Measurements from ENCODE around the gene NOL7.

The NOL7 gene

GRCh38 chr6:13575377-13575775, 39.8 kb upstream of the NOL7 start:
- 0 to 13% methylated on average over 2 of the region's 3 CpGs for WGBS, 2 experiments
- Histone ChIP-seq H3K4me1 (ENCODE audit: control insufficient read depth, insufficient read depth, low read length) (peaks cover 7% of the 10 kb centered on the region), H3K27me3 (ENCODE audit: control insufficient read depth, insufficient read depth, low read length, poor library complexity, severe bottlenecking) (no peaks in the 10 kb centered on the region), H3K4me3 (ENCODE audit: insufficient read depth, low read depth, low read length) (peak overlapping the region; percentile 68), H3K36me3 (ENCODE audit: control insufficient read depth, insufficient read depth, low read length) (no peaks in the 10 kb centered on the region), H3K9me3 (ENCODE audit: control insufficient read depth, low read length) (no peaks in the 10 kb centered on the region), H3K27ac (ENCODE audit: insufficient read depth, low read depth, low read length, poor library complexity, severe bottlenecking) (peak overlapping the region; percentile 90)

GRCh38 chr6:13576017-13576416, 39.1 kb upstream of the NOL7 start:
- Histone ChIP-seq H3K27me3 (ENCODE audit: control insufficient read depth, insufficient read depth, low read length, poor library complexity, severe bottlenecking) (no peaks in the 10 kb centered on the region), H3K4me1 (ENCODE audit: control insufficient read depth, insufficient read depth, low read length) (peaks cover 7% of the 10 kb centered on the region), H3K9me3 (ENCODE audit: control insufficient read depth, low read length) (no peaks in the 10 kb centered on the region), H3K4me3 (ENCODE audit: insufficient read depth, low read depth, low read length) (no peak overlapping the region), H3K27ac (ENCODE audit: insufficient read depth, low read depth, low read length, poor library complexity, severe bottlenecking) (no peak overlapping the region), H3K36me3 (ENCODE audit: control insufficient read depth, insufficient read depth, low read length) (no peaks in the 10 kb centered on the region)
- 86 to 93% methylated on average over 2 of the region's 3 CpGs for WGBS, 2 experiments

- Histone ChIP-seq H3K9me3 (ENCODE audit: control insufficient read depth, low read length) (no peaks in the 10 kb centered on the region), H3K27me3 (ENCODE audit: control insufficient read depth, insufficient read depth, low read length, poor library complexity, severe bottlenecking) (no peaks in the 10 kb centered on the region), H3K27ac (ENCODE audit: insufficient read depth, low read depth, low read length, poor library complexity, severe bottlenecking) (no peak overlapping the region), H3K4me1 (ENCODE audit: control insufficient read depth, insufficient read depth, low read length) (peaks cover 7% of the 10 kb centered on the region), H3K36me3 (ENCODE audit: control insufficient read depth, insufficient read depth, low read length) (no peaks in the 10 kb centered on the region), H3K4me3 (ENCODE audit: insufficient read depth, low read depth, low read length) (no peak overlapping the region)
- 93 to 95% methylated on average over 3 of the region's 3 CpGs for WGBS, 2 experiments
Measured at GRCh38 chr6:13577926-13578325, 37.2 kb upstream of the NOL7 start.

- 100% methylated on average over 1 of the region's 1 CpG; no CpG with 5 or more reads in 1 of the 2 experiments for WGBS, 2 experiments
- Histone ChIP-seq H3K9me3 (ENCODE audit: control insufficient read depth, low read length) (no peaks in the 10 kb centered on the region), H3K27me3 (ENCODE audit: control insufficient read depth, insufficient read depth, low read length, poor library complexity, severe bottlenecking) (no peaks in the 10 kb centered on the region), H3K4me3 (ENCODE audit: insufficient read depth, low read depth, low read length) (no peak overlapping the region), H3K36me3 (ENCODE audit: control insufficient read depth, insufficient read depth, low read length) (no peaks in the 10 kb centered on the region), H3K4me1 (ENCODE audit: control insufficient read depth, insufficient read depth, low read length) (no peaks in the 10 kb centered on the region), H3K27ac (ENCODE audit: insufficient read depth, low read depth, low read length, poor library complexity, severe bottlenecking) (no peak overlapping the region)
Measured at GRCh38 chr6:13579911-13580310, 35.2 kb upstream of the NOL7 start.

- Histone ChIP-seq H3K27me3 (ENCODE audit: control insufficient read depth, insufficient read depth, low read length, poor library complexity, severe bottlenecking) (no peaks in the 10 kb centered on the region), H3K36me3 (ENCODE audit: control insufficient read depth, insufficient read depth, low read length) (no peaks in the 10 kb centered on the region), H3K9me3 (ENCODE audit: control insufficient read depth, low read length) (no peaks in the 10 kb centered on the region), H3K27ac (ENCODE audit: insufficient read depth, low read depth, low read length, poor library complexity, severe bottlenecking) (no peak overlapping the region), H3K4me1 (ENCODE audit: control insufficient read depth, insufficient read depth, low read length) (no peaks in the 10 kb centered on the region), H3K4me3 (ENCODE audit: insufficient read depth, low read depth, low read length) (no peak overlapping the region)
- WGBS, 2 experiments, result 97% methylated on average over 9 of the region's 9 CpGs
Measured at GRCh38 chr6:13581700-13582229, 33.4 kb upstream of the NOL7 start.

GRCh38 chr6:13586603-13587542, 28.3 kb upstream of the NOL7 start:
- no peaks in the 10 kb centered on the region for H3K4me1 ChIP-seq (ENCODE audit: control insufficient read depth, insufficient read depth, low read length)
- no peak overlapping the region for H3K4me3 ChIP-seq (ENCODE audit: insufficient read depth, low read depth, low read length)
- H3K27me3 ChIP-seq (ENCODE audit: control insufficient read depth, insufficient read depth, low read length, poor library complexity, severe bottlenecking), result no peaks in the 10 kb centered on the region
- peaks cover 11% of the 10 kb centered on the region for H3K36me3 ChIP-seq (ENCODE audit: control insufficient read depth, insufficient read depth, low read length)
- no peak overlapping the region for H3K27ac ChIP-seq (ENCODE audit: insufficient read depth, low read depth, low read length, poor library complexity, severe bottlenecking)
- WGBS, 2 experiments, result 92 to 93% methylated on average over 7 of the region's 7 CpGs
- no peaks in the 10 kb centered on the region for H3K9me3 ChIP-seq (ENCODE audit: control insufficient read depth, low read length)

GRCh38 chr6:13589801-13590200, 25.3 kb upstream of the NOL7 start:
- peaks cover 17% of the 10 kb centered on the region for H3K36me3 ChIP-seq (ENCODE audit: control insufficient read depth, insufficient read depth, low read length)
- WGBS, 2 experiments, result 93 to 94% methylated on average over 9 of the region's 9 CpGs
- H3K4me1 ChIP-seq (ENCODE audit: control insufficient read depth, insufficient read depth, low read length), result no peaks in the 10 kb centered on the region
- H3K9me3 ChIP-seq (ENCODE audit: control insufficient read depth, low read length), result no peaks in the 10 kb centered on the region
- H3K4me3 ChIP-seq (ENCODE audit: insufficient read depth, low read depth, low read length), result no peak overlapping the region
- no peaks in the 10 kb centered on the region for H3K27me3 ChIP-seq (ENCODE audit: control insufficient read depth, insufficient read depth, low read length, poor library complexity, severe bottlenecking)
- no peak overlapping the region for H3K27ac ChIP-seq (ENCODE audit: insufficient read depth, low read depth, low read length, poor library complexity, severe bottlenecking)

- H3K4me3 ChIP-seq (ENCODE audit: insufficient read depth, low read depth, low read length), result no peak overlapping the region
- H3K27ac ChIP-seq (ENCODE audit: insufficient read depth, low read depth, low read length, poor library complexity, severe bottlenecking), result no peak overlapping the region
- no peaks in the 10 kb centered on the region for H3K27me3 ChIP-seq (ENCODE audit: control insufficient read depth, insufficient read depth, low read length, poor library complexity, severe bottlenecking)
- 79 to 88% methylated on average over 1 of the region's 1 CpG for WGBS, 2 experiments
- peaks cover 20% of the 10 kb centered on the region for H3K36me3 ChIP-seq (ENCODE audit: control insufficient read depth, insufficient read depth, low read length)
- H3K9me3 ChIP-seq (ENCODE audit: control insufficient read depth, low read length), result no peaks in the 10 kb centered on the region
- no peaks in the 10 kb centered on the region for H3K4me1 ChIP-seq (ENCODE audit: control insufficient read depth, insufficient read depth, low read length)
Measured at GRCh38 chr6:13590574-13591153, 24.5 kb upstream of the NOL7 start.

DNA sequence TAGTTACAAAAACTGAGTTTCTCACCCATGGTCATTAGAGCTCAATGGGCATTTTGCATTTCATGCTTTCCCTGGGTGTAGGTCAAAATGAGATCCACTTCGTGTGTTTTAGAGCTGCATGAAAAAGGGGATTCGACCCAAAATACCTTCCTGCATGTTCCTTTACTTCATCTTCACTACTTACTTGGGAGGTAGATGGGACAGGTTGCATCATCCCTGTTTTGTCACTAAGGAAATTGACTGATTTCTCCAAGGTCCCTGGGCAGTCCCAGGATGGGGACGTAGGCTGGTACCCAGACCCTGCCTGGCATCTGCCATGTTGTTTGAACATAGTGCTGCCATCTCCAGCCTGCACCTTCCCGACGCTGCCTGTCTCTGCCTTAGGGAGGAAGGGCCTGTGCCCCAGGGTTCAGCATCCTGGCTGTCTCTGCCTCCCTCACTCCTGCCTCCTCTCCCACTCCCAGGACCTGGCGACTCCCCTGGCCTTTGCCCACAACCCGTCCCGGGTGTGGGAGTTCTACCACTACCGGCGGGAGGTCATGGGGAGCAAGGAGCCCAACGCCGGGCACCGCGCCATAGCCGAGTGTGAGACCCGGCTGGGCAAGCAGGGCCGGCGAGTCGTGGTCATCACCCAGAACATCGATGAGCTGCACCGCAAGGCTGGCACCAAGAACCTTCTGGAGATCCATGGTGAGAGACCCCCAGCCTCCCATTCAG, 23.8 kb upstream of the NOL7 start:
- Histone ChIP-seq H3K4me3 (ENCODE audit: insufficient read depth, low read depth, low read length) (no peak overlapping the region), H3K27me3 (ENCODE audit: control insufficient read depth, insufficient read depth, low read length, poor library complexity, severe bottlenecking) (no peaks in the 10 kb centered on the region), H3K9me3 (ENCODE audit: control insufficient read depth, low read length) (no peaks in the 10 kb centered on the region), H3K27ac (ENCODE audit: insufficient read depth, low read depth, low read length, poor library complexity, severe bottlenecking) (no peak overlapping the region), H3K4me1 (ENCODE audit: control insufficient read depth, insufficient read depth, low read length) (no peaks in the 10 kb centered on the region), H3K36me3 (ENCODE audit: control insufficient read depth, insufficient read depth, low read length) (peaks cover 20% of the 10 kb centered on the region)
- WGBS, 2 experiments, result 96% methylated on average over 21 of the region's 21 CpGs

DNA sequence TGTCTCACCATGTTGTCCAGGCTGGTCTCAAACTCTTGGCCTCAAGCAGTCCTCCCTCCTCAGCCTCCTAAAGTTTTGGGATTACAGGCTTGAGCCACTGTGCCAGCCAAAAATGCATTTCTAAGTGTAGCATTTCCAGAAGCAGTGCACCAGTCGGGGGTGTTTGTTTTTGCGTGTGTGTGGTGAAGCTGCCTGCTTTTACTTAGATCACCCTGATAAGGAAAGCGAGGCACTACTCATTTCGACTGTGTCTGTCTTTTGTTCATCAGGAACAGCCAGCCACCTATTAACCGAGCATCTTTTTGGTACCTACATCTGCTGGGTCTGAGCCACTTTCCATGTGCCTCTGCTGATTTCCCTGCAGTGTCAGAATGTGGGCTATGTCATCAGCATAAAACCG, 22.0 kb upstream of the NOL7 start:
- H3K27me3 ChIP-seq (ENCODE audit: control insufficient read depth, insufficient read depth, low read length, poor library complexity, severe bottlenecking), result no peaks in the 10 kb centered on the region
- peaks cover 13% of the 10 kb centered on the region for H3K36me3 ChIP-seq (ENCODE audit: control insufficient read depth, insufficient read depth, low read length)
- 95 to 98% methylated on average over 6 of the region's 6 CpGs for WGBS, 2 experiments
- H3K27ac ChIP-seq (ENCODE audit: insufficient read depth, low read depth, low read length, poor library complexity, severe bottlenecking), result no peak overlapping the region
- no peaks in the 10 kb centered on the region for H3K4me1 ChIP-seq (ENCODE audit: control insufficient read depth, insufficient read depth, low read length)
- no peak overlapping the region for H3K4me3 ChIP-seq (ENCODE audit: insufficient read depth, low read depth, low read length)
- no peaks in the 10 kb centered on the region for H3K9me3 ChIP-seq (ENCODE audit: control insufficient read depth, low read length)
